ENCODE results near the gene ICAM5. TPM values are rescaled to one million over a fixed set of nuclear protein-coding genes. Genes with fewer than 3 reads are reported as not detected.

Gene ICAM5
- total and polyA plus RNA-seq, 10 of the 15 experiments (the other 5 are each of a cell fraction or from before 2014, with no cell fraction given), result 0.14 to 4.6 (median 0.94) TPM; not detected in 2

DNA sequence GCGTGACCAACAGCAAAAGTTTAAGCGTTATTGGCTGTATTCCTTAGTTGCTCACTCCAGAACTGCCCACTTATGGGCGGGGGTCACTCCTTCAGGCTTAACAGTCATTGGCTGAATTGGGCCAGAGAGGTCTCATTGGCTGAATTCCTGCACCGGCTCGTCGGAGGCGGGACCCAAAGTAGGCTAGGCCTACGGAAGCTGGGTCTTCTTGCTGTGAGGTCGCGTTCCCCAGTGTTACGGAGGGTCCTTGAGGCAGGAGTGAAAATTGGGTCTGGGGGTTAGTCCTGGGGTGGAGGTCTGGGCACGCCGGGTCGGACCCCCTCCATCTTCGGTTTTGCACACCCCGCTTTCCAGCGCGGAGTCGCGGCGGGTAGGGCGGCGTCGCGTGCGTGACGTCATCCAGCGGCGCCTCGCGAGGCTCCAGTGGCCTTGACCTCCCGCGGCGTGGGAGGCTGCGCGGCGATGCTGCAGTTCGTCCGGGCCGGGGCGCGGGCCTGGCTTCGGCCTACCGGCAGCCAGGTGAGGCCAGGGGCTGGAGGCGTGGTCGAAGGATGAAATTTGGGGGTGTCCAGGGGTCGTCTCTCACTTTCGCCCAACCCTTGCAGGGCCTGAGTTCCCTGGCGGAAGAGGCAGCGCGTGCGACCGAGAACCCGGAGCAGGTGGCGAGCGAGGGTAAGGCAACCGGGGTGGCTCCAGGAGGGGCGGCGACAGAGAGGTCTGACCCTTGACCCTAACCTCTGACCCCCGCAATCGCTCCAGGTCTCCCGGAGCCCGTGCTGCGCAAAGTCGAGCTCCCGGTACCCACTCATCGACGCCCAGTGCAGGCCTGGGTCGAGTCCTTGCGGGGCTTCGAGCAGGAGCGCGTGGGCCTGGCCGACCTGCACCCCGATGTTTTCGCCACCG is 37.7 kb upstream of the ICAM5 start, which contains the start of gene MRPL4:
Gene MRPL4 (plus strand): TSS at position 423 of the 903 bp plus-strand sequence. CDS start 40 bp downstream, at position 463.
- peak within 1 kb of the TSS; percentile 84 for H3K9ac ChIP-seq (ENCODE audit: control insufficient read depth, insufficient read depth, low read length)
- ChIA-PET POLR2A (interaction anchor here (0.6 to 1.4 kb wide), 7 partner anchors 20 to 156 kb away, joined by 3 to 5 read pairs (median 3); no protein-coding TSS in a partner anchor), RAD21 (ENCODE audit: unreplicated experiment) (interaction anchor here (0.5 to 8.4 kb wide), 11 partner anchors 12 to 320 kb away, joined by 3 to 98 read pairs (median 4); partner anchors contain the start of genes ICAM1, ICAM5 and S1PR2), SMC1A (ENCODE audit: uncharacterized antibody, unreplicated experiment) (interaction anchor here (0.9 to 3.9 kb wide), 9 partner anchors 8 to 320 kb away, joined by 3 to 78 read pairs (median 4); partner anchors contain the start of genes DNMT1, ICAM1 and S1PR2), CTCF (interaction anchor here (0.6 to 8.3 kb wide), 9 partner anchors 15 to 320 kb away, joined by 3 to 148 read pairs (median 12); partner anchors contain the start of genes ANGPTL6 and S1PR2)
- H2AFZ ChIP-seq (ENCODE audit: control insufficient read depth, low read depth, low read length), result peak within 1 kb of the TSS; percentile 99
- H3K27ac ChIP-seq (ENCODE audit: control insufficient read depth, insufficient read depth), result peak within 1 kb of the TSS; percentile 96
- intact Hi-C loops (cut with micrococcal nuclease; ENCODE audit: unreplicated experiment) (loop anchor here (1.0 to 5.0 kb wide), 3 partner anchors 33 to 130 kb away; partner anchors contain the start of gene DNMT1), in situ Hi-C loops (cut with MboI) (no loop called here)
- under 1% methylated on average over 75 of the region's 77 CpGs for whole genome bisulfite sequencing (ENCODE audit: insufficient coverage, insufficient replicate concordance, low lambda C conversion rate, missing lambda C conversion rate)
- no TSS peak for BruUV-seq (replicated peaks)
- H3K4me1 ChIP-seq (ENCODE audit: control insufficient read depth, insufficient read depth, low read length), result peaks cover 17% of the 10 kb centered on the region
- H3K27me3 ChIP-seq (replicated peaks in 1 of 2; ENCODE audit: control insufficient read depth in 2 of 2, insufficient read depth in 2 of 2, low read length in 1 of 2), result no peaks in the 10 kb centered on the region
- peak within 1 kb of the TSS; percentile 85 for H3K4me2 ChIP-seq (ENCODE audit: control insufficient read depth, insufficient read depth)
- H3K4me3 ChIP-seq, result peak within 1 kb of the TSS; percentile 93
- FAIRE-seq (peak; percentile 99), DNase-seq (ENCODE audit: low read depth, low spot score) (peak; percentile 96), ATAC-seq (peak; percentile 97)
- H3K36me3 ChIP-seq (ENCODE audit: control insufficient read depth in 2 of 2, insufficient read depth in 2 of 2, low read length in 1 of 2), result peaks cover 8 to 10% of the 10 kb centered on the region in 2 experiments; a peak in 3 of 4 replicates
- H4K20me1 ChIP-seq (ENCODE audit: control insufficient read depth, insufficient read depth), result no peaks in the 10 kb centered on the region
- no peaks in the 10 kb centered on the region; the same call in 2 of the 3 replicates for H3K9me3 ChIP-seq (replicated peaks; ENCODE audit: control insufficient read depth, insufficient read depth, low read length)
- peaks cover 22% of the 10 kb centered on the region for H3K79me2 ChIP-seq (ENCODE audit: control insufficient read depth, insufficient read depth, low read length)
- TF ChIP-seq SIX5 (IDR thresholded peaks at IDR 0.05; ENCODE audit: low read depth, low read length, severe bottlenecking) (peak; percentile 46), RB1 (IDR thresholded peaks at IDR 0.05; ENCODE audit: borderline replicate concordance) (peak; percentile 78; the same call in 1 of the 2 replicates), SIN3A (IDR thresholded peaks at IDR 0.05; ENCODE audit: low read depth, low read length) (peak; percentile 95), PAX5 (IDR thresholded peaks at IDR 0.05; ENCODE audit: borderline replicate concordance, low read depth, low read length) (peak; percentile 76), SUZ12 (IDR thresholded peaks at IDR 0.05; ENCODE audit: unreplicated experiment) (no peak), NRF1 (conservative IDR thresholded peaks at IDR 0.05; ENCODE audit: low read depth, low read length) (no peak), MYC (IDR thresholded peaks at IDR 0.05; ENCODE audit: insufficient read depth, insufficient read length, insufficient replicate concordance, low read length, severe bottlenecking) (peak; percentile 96), RELA (IDR thresholded peaks at IDR 0.05; ENCODE audit: borderline replicate concordance, partially characterized antibody) (peak; percentile 92), TARDBP (IDR thresholded peaks at IDR 0.05; ENCODE audit: borderline replicate concordance) (0 out of 2 replicates have a peak, but pooled peaks have one; percentile 47)
- TF ChIP-seq, protein P1, sequence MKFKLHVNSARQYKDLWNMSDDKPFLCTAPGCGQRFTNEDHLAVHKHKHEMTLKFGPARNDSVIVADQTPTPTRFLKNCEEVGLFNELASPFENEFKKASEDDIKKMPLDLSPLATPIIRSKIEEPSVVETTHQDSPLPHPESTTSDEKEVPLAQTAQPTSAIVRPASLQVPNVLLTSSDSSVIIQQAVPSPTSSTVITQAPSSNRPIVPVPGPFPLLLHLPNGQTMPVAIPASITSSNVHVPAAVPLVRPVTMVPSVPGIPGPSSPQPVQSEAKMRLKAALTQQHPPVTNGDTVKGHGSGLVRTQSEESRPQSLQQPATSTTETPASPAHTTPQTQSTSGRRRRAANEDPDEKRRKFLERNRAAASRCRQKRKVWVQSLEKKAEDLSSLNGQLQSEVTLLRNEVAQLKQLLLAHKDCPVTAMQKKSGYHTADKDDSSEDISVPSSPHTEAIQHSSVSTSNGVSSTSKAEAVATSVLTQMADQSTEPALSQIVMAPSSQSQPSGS (IDR thresholded peaks at IDR 0.05; ENCODE audit: low read length), result no peak
- TF ChIP-seq, protein P2, sequence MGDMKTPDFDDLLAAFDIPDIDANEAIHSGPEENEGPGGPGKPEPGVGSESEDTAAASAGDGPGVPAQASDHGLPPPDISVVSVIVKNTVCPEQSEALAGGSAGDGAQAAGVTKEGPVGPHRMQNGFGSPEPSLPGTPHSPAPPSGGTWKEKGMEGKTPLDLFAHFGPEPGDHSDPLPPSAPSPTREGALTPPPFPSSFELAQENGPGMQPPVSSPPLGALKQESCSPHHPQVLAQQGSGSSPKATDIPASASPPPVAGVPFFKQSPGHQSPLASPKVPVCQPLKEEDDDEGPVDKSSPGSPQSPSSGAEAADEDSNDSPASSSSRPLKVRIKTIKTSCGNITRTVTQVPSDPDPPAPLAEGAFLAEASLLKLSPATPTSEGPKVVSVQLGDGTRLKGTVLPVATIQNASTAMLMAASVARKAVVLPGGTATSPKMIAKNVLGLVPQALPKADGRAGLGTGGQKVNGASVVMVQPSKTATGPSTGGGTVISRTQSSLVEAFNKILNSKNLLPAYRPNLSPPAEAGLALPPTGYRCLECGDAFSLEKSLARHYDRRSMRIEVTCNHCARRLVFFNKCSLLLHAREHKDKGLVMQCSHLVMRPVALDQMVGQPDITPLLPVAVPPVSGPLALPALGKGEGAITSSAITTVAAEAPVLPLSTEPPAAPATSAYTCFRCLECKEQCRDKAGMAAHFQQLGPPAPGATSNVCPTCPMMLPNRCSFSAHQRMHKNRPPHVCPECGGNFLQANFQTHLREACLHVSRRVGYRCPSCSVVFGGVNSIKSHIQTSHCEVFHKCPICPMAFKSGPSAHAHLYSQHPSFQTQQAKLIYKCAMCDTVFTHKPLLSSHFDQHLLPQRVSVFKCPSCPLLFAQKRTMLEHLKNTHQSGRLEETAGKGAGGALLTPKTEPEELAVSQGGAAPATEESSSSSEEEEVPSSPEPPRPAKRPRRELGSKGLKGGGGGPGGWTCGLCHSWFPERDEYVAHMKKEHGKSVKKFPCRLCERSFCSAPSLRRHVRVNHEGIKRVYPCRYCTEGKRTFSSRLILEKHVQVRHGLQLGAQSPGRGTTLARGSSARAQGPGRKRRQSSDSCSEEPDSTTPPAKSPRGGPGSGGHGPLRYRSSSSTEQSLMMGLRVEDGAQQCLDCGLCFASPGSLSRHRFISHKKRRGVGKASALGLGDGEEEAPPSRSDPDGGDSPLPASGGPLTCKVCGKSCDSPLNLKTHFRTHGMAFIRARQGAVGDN (IDR thresholded peaks at IDR 0.05), result peak; percentile 86
- TF ChIP-seq, protein P3, sequence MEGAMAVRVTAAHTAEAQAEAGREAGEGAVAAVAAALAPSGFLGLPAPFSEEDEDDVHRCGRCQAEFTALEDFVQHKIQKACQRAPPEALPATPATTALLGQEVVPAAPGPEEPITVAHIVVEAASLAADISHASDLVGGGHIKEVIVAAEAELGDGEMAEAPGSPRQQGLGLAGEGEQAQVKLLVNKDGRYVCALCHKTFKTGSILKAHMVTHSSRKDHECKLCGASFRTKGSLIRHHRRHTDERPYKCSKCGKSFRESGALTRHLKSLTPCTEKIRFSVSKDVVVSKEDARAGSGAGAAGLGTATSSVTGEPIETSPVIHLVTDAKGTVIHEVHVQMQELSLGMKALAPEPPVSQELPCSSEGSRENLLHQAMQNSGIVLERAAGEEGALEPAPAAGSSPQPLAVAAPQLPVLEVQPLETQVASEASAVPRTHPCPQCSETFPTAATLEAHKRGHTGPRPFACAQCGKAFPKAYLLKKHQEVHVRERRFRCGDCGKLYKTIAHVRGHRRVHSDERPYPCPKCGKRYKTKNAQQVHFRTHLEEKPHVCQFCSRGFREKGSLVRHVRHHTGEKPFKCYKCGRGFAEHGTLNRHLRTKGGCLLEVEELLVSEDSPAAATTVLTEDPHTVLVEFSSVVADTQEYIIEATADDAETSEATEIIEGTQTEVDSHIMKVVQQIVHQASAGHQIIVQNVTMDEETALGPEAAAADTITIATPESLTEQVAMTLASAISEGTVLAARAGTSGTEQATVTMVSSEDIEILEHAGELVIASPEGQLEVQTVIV (IDR thresholded peaks at IDR 0.05; ENCODE audit: borderline replicate concordance, partially characterized antibody), result peak; percentile 43

All from GM12878 (cell line).